GM21723 (cell line): ENCODE results near the gene SNX8.

Source experiments
- ATAC-seq: cut with Tn5 transposase; IDR thresholded peaks from one replicate; pipeline ENCODE4 v1.9.1; 2021; ENCODE audit warnings: mild to moderate bottlenecking, moderate library complexity; ENCODE audit not compliant: unreplicated experiment

The SNX8 gene

DNA sequence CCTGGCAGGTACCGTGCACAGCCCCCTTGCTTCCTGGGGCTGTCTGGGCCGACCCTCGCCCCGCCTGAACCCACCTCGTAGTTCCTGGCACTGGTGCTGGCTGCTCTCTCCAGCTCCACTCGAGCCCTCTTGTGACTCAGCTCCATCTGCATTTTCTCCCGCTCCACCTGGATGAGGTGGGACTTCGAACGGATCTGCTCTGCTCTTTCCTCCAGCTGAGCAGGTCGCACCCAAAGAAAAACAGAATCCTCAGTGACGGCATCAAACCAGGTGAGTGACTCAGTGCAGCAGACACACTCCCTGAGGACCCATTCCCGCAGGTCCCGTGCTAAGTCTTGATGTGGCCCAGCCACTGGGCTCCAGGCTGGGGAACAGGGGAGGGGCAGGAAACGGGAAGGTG is 88.9 kb downstream of the SNX8 start:
- no peak for ATAC-seq

DNA sequence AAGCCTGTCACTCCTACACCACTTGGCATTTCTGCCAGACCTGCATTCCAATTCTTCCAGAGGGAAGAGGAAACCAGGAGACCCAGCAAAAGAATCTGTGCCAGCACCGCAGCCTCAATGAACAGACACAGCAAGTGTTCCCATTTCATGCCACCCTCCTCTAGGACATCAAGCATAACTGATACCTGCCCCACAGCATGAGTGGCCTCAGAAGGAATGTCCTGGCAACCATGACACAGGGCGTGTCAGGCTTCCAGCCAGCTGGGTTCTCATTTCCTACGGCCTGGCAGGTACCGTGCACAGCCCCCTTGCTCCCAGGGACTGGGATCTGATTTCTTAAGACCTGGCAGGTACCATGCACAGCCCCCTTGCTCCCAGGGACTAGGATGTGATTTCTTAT is 89.3 kb downstream of the SNX8 start:
- ATAC-seq: no peak

DNA sequence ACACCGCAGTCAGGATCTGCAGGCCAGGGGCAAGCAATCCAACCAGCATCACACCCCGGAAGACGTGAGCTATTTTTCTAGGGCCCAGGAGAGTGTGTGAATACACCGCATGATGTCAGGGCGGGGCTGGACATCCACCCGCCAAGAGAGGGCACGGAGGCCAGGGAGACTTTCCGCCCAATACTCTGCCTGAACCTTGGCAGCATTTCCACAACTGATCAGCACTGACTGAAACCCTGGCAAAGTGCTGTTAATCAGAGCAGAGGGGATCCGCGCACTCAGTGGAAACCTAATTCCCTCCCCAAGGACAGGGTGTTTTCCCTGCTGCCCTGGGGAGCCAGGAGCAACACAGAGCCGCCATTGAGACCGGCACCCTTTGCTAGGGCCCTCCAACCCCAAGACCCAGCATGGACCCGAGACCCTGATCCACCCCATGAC is 89.7 kb downstream of the SNX8 start:
- no peak for ATAC-seq

DNA sequence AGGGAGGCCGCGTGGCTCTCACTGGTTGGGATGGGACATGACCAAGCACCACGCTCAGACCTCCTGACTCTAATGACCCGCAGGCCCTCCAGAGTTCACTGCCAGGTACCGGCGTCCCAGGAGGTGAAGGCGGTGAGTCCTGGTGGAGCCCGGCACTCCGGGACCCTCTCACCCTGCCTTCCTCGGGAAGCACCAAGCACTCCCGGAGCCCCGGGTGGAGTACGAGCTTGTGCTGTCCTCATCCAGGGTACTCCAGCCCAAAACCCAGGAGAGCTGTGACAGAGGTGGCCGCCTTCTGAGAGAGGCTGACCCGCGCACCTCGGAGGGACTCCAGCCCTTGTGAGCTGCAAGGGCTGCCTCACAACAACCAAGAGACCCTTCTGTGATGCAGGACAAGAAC is 90.9 kb downstream of the SNX8 start:
- no peak for ATAC-seq

DNA sequence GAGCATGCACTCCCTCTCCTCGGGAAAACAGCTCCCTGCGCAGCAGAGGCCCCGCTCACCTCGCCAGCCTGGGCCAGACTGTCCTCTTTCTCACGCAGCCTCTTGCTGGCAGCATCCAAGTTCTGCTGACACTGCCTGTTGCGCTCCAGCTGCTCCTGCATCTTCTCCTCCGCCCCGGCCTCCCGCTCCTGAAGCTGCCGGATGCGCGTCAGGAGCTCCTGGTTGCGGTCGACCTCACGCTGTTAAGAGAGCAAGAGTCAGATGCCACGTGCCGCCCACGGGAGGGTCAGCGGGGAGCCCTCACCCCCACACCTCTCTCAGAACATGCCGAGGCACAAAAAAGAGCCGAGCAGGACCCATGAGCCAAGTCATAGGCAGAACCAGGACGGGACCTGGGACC is 91.7 kb downstream of the SNX8 start:
- ATAC-seq: no peak

DNA sequence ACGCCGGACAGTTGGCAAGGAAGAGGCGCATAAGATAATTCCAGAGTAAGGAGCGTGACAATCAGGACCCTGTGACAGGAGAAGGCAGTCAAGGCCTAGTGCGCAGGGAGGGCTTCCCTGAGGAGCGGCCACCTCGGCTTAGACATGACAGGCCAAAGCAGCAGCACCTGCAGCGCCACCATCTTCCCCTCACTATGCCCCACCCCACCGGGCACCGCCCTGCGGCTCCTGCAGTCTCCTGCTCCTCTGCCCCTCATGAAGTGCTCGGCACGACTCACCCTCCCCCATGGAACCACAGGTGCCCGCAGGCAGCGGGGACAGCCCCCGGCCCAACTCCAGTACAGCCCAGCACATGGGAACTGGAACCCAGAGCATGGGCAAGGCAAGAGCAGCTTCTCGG is 93.3 kb downstream of the SNX8 start:
- no peak for ATAC-seq

DNA sequence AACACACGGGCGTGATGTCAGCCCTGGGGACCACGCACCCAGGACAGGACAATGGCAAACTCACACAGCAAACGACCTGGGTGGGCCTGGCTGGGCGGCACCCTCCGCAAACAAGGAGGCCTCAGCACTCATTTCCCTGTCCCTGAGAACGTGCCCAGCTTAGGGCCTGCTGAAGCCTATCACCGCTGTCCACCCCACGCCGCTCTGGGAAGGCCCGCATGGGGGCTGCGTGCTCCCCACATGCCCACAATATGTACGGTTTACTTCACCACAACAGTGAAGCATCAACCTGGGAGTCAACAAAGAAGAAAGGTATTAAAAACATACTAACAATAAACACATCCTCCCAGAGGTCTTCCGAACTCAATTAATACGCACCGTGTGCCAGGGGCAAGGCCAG is 93.7 kb downstream of the SNX8 start:
- ATAC-seq: no peak

DNA sequence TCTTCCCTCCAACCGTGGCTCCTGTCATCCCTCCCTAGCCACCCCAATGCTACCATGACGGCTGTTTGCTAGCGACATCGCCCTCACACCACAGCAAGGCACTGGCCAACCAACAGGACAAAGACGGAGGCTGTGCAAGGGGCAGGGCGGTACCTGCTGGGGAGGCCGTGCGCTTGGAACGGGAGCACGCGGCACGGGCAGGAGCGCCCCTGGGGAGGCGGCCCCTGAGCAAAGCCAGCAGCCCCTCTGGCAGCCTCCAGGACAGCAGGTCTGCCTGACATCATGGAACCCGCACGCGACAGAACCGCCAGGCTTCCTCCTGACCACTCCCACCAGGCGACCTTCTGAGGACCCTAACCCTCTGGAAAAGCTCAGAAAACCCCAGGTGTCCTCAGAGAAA is 94.2 kb downstream of the SNX8 start:
- no peak for ATAC-seq

DNA sequence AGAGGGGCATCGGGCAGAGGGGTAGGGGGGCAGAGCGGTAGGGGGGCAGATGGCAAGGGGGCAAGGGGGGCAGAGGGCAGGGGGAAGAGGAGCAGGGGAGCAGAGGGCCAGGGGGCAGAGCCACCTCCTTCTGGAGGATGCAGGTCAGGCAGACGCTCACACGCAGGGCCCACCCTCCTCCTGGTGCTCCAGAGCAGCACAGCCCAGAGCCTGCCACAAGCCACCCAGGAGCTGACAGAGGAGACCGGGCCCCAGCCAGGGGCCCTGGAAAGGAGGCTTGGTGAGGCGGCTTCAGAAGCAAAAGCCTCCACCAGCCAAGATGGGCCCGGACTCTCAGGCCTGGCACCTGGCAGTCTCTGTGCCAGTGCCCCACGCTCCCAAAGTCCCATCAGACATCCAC is 94.6 kb downstream of the SNX8 start:
- no peak for ATAC-seq

DNA sequence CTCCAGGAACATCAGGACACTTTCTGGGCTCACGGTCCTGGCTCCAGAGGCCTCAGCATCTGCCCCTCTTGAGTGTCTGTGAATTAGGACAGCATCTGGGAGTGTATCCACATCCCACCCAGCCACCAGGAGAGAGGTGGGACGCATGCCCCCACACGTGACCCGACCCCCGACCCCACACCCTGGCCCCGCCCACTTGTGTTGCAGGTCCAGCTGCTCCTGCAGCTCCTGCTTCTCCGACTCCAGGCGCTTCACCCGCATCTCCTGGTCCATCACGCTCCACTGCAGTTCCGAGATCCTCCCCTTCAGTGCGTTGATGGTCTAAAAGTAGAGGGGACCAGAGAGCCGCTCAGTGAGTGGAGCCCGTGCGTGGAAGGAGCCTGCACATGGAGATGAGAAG is 95.1 kb downstream of the SNX8 start:
- no peak for ATAC-seq

DNA sequence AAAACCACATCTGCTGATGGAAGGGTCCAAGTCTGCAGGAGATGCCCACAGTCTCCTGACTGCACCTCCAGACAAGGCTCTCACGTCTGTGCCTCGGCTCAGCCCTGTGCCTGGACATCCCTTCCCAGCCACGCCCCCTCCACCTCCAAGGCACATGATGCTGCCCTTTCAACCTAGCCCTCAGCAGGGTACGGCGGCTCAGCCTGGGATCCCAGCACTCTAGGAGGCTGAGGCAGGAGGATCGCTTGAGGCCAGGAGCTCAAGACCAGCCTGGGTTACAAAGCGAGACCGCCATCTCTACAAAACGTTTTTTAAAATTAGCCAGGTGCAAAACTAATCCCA is 95.8 kb downstream of the SNX8 start:
- ATAC-seq: no peak

DNA sequence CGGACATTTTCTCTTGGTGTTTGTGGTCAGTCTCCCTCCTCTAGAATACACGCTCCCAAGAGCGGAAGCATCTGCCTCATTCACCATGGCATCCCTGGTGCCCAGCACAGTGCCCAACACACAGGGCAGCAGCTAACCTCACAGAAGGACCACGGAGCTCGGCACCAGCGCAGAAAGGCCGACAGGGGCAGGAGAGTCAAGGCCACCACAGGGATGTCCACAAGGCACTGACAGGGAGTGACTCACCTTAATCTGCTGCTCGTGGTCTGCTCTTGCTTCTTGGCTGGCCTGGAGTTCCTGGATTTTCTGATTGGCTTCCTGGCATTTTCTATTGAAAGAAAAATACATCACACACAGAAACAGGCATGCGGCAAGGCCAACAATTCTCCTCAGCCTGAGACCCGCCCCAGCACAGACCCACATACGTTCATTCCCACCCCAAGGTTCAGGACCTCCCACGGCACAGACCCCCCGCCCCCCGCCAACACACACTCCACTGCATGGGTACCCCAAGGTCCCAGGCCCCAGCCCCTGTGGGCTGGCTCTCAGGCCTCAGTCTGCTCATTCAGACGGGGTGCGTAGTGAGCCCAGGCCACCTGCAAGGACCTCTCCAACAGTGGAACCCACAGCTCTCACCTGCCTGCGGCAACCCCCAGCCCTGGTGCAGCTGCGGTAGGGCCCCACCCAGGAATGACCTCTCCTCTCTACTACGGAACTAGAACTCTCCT is 96.4 kb downstream of the SNX8 start:
- no peak for ATAC-seq

DNA sequence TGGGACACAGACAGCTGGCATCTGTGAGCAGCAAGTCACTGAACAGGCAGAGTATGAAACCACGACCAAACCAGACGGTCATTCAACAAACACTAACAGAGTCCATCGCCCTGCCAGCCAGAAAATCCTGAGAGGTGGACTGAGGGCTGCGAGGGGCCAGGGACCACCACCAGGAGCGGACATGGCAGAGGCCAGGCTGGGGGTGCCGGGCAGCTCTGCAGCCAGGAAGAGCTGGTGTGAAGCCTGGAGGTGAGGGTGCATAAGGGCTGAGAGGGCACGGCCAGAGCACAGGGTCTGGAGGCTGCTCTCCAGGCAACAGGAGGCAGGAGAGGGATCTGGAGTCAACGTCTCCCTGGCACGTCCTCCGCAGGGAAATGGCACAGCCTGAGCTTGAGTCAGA is 97.0 kb downstream of the SNX8 start:
- ATAC-seq: no peak

DNA sequence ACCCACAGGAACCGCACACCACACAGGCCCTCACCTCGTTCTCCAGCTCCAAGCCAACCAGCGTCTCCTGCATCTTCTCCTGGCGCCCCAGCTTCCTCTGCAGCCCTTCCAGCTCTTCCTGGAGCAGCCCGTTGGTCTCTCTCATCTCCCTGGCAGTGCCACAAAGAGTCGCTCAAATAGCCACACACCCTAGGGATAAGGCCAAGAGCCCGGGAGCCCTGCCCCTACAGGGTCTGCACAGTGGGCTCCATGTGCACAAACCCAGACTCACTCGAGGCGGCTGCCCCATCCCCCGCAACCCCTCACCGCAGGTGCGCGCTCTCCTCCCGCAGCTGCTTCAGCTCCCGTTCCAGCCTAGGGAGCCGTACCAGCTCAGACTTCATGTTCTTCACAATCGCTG is 98.4 kb downstream of the SNX8 start:
- ATAC-seq: no peak

DNA sequence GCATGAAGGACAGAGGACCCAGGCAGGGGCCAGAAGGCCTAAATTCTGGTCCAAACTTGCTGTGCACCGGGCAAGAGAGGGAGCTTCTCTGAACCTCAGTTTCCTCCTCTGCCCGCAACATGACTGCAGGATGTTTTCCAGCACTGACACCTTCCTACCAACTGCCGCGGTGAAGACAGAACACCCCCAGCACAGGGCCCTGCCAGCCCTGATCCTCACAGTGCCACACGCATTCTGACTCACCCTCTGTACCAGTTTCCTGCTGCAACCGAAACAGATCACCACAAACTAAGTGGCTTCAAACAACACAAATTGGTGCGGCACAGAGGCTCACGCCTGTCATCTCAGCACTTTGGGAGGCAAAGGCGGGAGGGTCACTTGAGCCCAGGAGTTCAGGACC is 99.6 kb downstream of the SNX8 start:
- ATAC-seq: no peak

DNA sequence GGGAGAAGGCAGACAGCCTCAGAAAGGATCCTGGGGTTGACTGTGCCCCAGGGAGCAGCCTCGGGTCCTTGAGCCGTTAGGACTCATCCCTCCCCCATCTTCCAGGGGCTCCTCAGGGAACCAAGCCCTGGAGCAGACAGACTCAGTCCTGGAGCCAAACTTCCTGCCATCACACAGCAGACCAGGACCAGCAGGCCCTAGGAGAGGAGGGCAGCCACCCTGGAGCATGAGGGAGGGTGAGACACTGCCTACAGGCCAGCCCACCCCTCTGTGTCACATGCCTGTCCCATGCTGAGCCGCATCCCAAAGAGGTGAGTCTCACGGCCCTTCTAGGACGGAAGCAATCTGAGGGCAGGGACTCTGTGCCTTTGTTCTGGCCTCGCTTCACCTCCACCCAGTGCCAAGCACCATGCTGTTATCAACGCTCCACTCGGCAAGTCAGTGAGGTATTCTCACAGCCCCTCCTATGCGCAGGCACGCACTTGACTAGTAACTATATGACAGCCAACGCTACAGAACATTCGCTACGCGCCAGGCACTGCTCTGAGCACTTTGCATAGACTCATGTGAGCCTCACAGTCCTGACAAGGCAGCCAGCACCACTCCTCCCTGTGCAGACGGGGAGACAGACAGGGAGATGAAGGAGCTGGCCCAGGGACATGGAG is 100.6 kb downstream of the SNX8 start:
- ATAC-seq: no peak

DNA sequence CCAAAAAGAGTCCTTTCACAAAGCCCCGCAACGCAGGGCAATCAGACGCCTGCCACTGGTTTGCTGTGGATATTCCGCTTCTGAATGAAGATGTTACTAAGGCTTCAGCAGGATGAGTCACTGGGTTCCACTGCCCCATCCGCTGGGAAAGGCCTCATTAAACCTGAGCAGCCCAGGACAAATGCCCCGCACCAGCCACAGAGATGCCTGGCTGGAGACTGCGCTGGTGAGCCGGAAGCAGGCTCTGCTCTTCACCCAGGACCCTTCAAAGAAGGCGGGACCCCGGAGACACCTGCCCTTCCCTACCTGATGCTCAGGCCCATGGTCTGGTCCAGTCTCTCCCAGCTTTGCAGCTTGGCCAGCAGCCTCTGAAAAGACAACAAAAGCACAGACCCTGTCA is 101.3 kb downstream of the SNX8 start:
- ATAC-seq: no peak

DNA sequence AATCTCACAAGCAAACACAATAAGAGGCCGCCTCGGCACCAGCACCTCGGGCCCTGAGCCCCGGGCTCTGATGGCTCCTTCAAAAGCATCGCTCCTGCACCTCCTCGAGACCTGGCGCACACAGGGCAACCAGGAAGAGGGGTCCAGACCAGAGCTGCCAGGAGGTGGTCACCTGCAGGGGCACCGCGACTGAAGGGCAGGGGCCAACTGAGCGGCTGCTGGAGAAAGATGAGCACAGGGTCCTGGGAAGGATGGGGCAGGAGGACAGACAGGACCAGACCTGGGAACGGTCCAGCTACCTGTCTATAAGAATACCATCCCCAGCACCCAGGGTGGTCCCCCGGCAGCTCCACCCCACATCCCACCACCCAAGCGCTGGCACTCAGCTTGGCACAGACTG is 102.3 kb downstream of the SNX8 start:
- no peak for ATAC-seq

DNA sequence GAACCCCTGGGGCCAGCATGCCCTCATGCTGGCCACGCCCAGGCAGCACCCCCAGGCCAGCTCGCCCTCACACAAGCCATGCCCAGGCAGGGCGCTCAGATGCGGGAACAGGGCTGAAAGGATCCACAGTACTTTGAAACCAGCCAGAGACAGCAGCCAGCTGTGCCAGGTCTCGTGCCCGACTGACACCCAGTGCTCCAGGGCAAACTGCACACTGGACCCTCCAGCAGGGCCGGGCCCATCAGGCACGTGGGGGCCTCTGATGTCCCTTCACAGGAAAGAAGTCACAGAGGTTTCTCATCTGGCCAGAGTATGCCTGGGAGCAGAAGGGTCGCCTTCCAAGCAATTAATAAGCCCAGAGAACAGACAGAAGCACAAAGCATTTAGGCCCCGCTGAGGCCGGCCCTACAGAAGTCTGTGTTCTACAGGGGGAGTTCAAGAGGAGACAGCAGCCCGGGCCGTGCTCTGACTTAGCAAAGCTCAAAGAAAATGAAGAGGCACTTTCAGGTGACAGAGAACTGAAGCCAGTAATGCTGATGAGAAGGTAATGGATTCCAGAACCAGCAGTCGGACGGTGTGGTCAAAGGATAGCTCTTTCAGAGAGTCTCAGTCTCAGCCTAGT is 102.9 kb downstream of the SNX8 start:
- no peak for ATAC-seq

DNA sequence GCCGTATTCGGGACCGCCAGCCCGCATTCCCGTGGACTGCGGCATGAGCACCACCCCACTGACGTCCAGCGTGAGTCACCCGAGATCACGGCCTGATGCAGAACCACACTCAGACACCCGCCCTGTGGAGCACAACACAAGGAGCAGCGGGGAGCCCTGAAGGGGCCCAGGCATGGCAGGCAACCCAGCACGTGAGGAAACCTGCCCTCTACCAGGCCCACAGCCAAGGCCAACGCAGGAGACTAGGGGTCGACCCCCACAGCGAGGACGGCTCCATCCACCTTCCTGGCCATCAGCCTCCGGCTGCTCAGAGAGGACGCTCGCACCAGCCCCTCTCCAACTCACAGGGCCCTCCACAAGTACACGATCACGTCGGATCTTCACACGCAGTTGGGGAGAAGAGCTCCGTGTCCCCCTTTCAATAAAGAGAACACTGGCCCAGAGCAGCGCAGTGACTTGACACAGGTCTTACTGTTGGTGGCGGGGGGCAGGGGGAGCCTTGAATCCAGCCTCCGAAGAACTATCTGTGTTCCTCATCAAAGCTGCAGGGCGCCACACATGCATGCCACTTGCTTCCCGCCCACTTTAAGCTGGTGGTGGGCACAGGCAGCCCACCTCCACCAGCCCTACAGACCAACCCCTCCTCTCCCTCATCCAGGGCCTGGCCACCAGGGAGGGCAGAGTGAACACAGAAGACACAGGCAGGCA is 103.5 kb downstream of the SNX8 start:
- ATAC-seq: no peak

DNA sequence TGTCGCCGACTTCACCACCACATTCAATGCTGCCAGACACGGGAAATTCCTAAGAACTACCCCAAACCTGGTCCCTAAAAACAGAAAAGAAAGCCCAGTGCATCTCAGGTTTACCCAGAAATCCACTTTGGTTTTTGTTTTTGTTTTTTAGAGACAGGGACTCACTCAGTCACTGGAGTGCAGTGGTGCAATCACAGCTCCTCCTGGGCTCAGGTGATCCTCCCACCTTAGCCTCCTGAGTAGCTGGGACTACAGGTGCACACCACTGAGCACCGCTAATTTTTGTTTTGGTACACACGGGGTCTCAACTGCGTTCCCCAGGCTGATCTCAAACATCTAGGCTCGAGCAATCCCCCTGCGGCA is 104.3 kb downstream of the SNX8 start:
- peak; percentile 29 for ATAC-seq
